ENCODE results near the gene ADAMTS20.

The ADAMTS20 gene

DNA sequence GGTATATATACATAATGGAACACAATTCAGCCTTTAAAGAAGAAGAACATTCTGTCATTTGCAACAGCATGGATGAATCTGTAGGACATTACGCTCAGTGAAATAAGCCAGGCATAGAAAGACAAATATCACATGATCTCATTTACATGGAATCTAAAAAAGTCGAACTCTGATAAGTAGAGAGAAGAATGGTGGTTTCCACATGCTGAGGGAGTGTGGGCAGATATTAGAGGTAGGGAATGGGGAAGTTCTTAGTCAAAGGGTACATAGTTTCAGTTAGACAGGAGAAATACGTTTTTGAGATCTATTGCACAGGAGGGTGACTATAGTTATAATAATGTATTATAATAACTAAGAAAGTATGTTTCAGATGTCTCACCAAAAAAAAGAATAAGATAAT lies 71.4 kb downstream of the ADAMTS20 start:
- no peak for DNase-seq (ENCODE audit: low spot score)

DNA sequence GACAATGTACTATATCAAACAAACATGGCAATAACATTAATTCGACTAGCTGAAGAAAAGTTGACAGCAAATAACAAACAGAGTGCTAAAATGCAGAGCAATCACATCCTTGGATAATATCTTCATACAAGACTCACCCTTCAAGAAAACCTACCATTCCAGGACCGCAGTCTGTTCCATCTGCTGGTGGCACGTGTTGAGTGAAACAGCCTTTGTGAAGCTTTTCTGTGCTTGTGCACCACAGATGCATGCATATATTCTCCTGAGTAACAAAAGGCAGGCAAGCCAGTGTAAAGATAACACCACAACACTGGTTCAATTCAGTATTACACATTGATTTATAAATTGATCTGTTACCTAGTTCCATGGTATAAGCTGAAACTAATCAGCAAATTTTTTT lies 89.3 kb downstream of the ADAMTS20 start:
- DNase-seq (ENCODE audit: low spot score) = no peak

DNA sequence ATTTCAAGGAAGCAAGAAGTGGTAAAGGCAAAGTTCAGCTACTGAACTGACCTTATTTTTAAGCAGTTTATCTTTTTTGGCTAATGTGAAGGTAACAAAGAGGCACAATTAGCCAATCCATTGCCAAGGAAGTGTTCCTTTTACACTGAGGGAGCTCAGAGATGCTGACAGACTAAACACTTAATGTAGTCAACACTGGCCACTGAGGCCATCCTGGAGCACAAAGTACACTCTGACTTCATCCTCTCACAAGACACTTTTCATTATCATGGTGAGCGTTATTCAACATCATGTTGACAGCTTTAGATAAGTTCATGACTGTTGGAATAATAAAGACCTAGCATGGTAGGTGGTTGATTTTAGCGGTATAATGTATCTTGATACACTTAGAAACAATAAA lies 89.9 kb downstream of the ADAMTS20 start:
- no peak for DNase-seq (ENCODE audit: low spot score)

DNA sequence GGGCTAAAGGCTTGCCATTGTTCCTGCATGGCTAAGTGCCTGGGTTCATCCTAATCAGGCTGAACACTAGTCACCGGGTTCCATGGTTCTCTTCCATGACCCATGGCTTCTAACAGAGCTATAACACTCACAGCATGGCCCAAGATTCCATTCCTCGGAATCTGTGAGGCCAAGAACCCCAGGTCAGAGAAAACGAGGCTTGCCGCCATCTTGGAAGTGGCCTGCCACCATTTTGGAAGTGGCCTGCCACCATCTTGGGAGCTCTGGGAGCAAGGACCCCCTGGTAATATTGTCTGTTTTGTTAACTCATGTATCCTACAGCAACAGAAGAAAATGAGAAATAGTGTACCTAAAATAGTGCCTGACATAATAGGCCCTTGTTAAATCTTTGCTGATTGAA lies 92.7 kb downstream of the ADAMTS20 start:
- no peak for DNase-seq (ENCODE audit: low spot score)

DNA sequence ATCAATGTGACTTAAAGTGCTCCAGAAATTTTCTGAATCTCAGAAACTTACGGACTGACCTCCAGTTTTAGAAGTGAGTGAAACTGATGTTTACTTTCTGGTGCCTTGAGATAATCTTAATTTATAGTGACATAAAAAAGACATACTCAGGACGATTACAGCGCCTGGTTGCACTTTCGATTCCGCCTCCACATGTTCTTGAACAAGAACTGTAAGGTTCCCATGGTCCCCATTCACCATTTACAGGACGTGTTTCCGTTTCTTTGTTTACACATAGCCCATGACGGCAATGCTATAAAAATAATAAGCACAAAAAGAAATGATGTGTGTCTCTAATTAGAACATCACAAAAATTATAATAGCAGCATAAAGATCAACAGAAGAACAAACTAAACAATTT lies 98.2 kb downstream of the ADAMTS20 start:
- no peak for DNase-seq (ENCODE audit: low spot score)

DNA sequence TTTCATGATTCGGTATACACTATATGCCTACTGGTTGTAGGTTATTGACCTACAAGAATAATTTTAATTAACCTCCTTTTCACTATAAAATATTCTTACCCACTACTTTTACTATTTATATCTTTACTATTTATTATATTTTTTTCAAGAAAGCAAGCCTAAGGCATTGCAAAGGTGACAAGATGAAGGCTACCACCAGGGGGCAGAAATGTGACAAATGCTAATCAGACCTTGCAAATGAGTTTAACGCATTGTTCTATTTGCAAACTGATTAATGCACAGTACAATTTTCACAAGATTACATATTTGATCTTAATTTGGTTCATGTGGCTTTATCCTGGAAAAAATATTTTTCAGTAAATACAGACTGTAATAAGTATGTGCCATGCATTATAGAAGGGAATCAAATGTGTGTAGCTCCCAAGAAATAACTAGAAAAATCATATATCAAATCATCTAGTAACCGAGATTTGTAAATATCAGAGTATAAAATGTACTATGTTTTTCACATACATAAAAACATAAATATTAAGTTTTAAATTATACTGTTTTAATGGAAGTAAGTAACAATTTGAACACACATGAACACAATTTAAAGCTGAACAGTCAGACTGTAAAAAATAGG lies 107.0 kb downstream of the ADAMTS20 start:
- DNase-seq (ENCODE audit: low spot score) = no peak

DNA sequence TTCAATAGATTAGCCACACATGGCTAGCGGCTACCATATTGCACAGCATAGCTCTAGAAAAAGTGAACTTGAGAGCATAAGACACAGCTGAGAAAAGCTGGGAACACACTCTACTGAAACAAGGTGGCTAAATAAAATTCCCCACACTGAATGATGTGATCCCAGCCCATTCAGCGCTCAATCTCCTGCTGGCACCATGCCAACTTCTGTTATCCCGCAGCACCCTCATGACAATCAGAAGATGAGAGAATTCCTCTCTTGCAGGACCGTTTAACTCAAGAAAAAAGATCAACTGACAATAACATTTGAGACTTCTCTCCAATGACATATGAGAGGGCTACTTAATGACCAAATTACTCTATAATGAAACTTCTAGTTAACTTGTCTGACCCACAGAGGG lies 115.4 kb downstream of the ADAMTS20 start:
- no peak for DNase-seq (ENCODE audit: low spot score)

DNA sequence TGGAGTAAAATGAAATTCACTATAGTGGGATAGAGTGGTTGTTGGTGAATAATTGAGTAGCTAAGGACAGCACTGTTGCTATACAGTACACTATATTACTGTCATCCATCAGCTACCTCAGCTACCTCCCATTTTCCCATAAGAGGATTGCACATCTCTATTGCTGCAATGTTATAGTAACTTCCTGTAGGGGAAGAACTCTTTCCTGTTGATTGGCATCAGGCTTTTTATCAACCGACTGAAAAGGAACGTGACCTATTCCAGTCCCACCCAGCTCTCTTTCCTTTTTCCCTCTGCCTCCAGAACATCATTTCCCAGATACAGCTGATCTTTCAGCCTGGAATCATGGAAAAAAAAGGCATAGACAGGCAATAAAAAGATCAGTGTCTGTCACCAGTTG lies 117.4 kb downstream of the ADAMTS20 start:
- no peak for DNase-seq (ENCODE audit: low spot score)

DNA sequence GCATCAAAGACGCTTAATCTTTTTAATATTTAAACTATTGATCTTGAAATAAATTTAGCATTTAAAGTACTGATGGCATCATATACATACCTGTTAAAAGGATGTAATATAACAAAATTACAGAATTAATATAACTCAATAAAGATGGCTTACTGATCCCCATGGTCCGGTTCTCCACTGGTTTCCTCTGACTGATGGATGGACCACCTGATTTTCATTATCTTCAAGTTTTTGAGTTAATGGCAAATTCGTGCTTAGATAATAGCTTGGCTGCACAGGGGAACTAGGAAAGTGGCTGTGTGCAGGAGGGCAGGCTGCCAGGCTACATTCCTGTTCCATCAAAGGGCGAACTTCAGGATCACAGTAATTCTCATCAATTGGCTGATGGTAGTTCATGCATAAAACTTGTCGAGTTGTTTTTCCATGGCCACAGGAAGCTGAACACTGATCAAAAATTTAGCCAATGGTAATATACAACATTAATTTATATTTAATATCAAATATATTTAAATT lies 123.9 kb downstream of the ADAMTS20 start:
- no peak for DNase-seq (ENCODE audit: low spot score)

DNA sequence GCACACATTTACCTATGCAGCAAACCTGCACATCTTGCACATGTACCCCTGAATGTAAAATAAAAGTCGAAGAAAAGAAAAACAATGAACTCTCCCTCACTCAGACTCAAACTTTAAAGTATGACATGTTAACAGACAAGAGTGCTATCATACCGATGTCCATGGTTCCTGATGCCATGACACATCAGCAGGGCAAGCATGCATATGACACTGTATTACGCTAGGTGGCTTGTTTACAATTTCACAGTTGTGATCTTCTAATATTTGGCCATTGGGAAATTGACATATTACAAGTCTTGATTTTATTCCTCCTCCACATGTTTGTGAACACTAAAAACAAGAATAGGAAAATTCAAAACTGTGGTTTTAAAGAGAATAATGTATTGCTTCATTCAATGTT lies 126.6 kb downstream of the ADAMTS20 start:
- DNase-seq (ENCODE audit: low spot score) = no peak

DNA sequence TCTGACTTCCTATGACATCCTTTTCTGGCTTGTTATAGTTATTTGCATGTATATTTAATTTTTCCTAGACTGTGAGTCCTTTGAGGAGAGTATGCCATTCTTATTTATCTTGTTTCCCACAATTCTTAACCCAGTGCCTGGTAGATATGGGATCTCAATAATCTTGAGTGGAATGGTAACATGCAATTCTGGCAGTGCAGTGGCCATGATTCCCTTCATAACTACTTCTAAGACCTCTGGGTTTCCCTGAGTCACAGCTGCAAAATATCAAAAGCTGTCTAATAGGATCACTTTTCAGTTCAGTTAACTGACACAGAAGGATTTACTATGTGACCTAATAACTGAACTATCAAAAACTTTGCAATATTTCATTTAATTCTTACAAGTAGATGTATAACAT lies 135.0 kb downstream of the ADAMTS20 start:
- DNase-seq (ENCODE audit: low spot score) = no peak

DNA sequence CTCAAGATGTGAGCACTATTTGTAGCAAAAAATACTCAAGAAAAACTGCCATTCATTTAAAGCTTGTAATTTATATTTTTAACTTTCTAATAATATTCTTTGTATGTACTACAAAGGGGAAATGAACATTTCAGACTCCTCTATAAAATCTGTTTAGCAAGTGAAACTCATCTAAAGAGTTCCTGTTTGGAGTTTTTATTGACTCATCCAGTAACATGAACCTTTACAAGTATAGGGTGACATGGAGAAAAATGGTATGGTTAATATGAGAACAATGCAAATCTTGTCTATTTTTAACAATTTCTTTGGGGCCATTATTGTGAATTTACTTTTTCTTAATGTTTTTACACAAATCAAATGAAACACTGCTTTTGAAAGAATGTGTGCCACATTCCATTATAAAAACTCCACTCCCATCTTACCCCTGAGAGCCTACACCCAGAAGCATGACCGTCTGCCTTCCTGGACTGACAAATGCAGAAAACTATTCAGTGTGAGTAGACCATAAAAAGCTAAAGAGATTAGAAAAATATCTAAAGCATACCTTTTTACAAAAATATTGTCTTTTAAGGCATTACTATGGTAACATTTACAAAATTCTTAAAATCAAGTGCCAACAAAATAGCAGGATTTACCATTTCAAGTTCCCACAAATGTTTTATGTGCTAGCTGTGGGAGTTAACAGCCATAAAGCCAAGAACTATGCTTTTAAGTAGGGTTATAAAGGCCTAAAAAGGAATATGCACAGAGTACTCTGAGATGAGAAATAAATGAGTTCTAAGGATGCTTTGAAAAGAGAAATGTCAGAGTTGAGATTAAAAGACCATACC lies 144.0 kb downstream of the ADAMTS20 start:
- peak; percentile 12 for DNase-seq (ENCODE audit: low spot score)

DNA sequence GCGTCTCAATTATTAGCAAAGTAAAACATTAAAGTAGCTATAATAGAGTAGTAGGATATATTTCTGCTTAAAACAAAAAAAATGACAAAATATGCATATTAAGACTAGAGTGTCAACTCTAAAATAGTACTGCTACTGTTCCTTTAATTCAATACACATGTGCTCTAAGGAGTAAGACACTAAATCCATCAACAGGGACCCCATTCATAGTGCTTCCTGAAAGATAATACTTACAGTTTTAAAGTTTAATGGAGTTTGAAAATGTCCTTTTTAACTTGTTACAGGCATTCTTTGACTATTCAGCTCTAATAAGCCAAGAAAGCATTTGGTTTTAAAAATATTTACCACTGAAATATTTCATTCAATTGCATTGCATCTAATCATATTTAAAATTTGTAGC lies 145.2 kb downstream of the ADAMTS20 start:
- DNase-seq (ENCODE audit: low spot score) = no peak

DNA sequence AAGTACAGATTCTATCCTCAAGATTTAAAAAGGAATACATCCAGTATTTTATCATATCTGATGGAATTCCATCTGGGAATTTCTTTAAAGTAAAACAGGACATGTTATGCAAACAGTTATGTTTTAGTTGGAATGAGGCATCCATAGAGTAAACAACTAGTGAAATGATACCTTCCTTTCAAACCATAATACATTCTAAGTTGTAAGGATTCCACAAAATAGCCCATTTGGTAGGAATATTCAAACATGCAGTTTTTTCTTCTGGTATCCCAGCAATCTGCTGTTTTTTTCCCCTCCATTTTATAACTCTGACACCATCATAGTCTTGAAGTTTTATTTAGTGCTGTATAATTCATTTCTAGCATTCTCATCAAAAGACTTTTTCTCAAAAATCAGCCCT lies 149.6 kb downstream of the ADAMTS20 start:
- DNase-seq (ENCODE audit: low spot score) = no peak

DNA sequence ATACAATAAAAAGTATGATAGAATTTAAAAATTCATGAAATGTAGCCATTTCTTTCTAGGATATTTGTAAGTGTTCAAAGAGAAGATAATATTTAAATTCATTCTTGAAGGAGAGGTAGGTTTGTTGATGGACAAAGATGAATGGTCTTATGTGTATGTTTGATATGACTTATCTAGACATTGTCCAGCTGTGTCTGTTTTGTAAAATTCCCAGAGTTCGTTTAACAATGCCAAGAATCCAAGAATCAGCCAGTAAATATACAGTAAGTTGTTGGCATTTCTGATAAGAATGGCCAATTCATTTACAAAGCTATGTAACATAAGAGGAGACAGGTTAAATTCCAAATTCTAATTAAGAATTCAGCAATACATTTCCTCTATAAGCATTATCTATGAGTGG lies 150.9 kb downstream of the ADAMTS20 start:
- DNase-seq (ENCODE audit: low spot score) = no peak

DNA sequence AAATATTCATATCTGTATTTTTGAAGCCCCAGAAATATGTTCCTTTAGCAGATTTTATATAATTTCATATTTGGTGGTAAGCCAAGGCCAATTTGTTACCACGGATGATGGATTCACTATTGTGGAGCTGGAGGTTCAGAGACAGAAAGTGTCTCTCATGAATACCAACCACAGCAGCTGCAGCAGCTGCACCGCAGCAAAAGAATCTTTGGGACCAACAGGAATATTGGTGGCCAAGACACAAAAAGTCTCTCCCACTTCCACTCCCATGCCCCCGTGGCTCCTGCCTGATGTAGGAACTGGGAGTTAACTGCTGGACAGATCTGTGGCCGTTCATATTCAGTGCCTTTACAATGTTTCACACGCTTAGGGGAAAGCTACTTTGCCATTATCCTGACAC lies 155.3 kb downstream of the ADAMTS20 start:
- DNase-seq (ENCODE audit: low spot score) = no peak

DNA sequence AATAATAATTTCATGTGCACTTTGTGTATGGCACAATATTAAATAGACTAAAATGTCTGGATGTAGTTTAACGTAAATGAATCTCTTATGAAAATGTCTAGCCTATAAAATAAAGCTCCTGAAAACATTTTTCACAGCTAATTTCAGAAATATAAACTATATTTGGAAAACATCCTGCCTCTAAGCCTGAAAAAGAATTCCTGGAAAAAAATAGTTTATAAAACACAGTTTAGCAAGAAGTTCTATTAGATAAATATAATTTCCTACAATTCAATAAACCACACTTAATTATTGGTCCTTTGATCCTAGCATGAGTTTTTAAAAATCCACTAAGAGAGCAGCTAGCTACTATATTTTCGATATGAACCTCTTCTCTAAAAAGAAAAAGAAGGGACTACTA lies 159.9 kb downstream of the ADAMTS20 start:
- DNase-seq (ENCODE audit: low spot score) = no peak

DNA sequence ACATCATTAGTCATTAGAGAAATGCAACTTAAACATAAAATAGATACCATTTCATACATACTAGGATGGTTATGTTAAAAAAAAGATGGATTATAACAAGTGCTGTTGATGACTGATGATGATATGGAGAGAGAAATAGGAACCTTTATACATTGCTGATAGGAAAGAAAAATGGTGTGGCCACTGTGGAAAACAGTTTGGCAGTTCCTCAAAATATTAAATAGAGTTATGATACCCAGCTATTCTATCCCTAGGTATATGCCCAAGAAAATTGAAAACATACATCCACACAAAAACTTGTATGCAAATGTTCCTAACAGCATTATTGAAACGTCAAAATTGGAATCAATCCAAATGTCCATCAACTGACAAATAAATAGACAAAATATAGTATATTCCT lies 170.1 kb downstream of the ADAMTS20 start:
- DNase-seq (ENCODE audit: low spot score) = no peak

DNA sequence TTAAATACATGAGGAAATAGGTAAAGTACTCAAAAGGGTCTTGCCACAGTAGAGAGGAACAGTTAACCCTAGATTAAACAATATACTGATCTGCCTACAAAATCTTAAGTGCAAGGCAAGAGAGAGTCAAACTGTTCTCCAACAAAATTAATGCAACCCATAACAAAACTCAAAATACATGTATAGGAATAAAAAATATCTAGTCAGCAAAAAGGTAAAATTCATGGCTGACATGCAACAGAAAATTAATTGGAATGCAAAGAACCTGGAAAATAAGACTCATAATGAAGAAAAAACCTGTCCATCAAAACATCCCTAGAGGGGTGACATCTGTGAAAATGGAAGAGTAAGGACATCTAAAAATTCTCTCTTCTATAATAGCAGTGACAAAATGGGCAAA lies 173.6 kb downstream of the ADAMTS20 start:
- DNase-seq (ENCODE audit: low spot score) = no peak

DNA sequence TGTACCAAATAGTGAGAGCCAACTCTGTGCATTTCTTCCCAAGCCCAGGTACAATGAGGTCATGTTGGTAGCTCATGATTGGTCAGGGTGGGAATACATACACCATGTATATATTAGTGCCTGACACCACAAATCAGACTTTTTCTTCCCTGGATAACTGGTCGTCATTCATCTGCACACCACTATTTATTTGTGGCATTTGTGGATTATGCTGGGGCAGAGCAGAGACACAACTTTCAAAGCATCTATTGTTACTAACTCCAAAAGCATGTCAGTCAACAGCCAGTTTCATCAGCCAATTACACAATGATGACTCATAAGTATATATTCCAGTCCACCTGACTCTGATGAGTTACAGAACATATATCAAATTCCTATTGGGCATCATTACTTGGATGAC lies 181.7 kb downstream of the ADAMTS20 start:
- no peak for DNase-seq (ENCODE audit: low spot score)

DNA sequence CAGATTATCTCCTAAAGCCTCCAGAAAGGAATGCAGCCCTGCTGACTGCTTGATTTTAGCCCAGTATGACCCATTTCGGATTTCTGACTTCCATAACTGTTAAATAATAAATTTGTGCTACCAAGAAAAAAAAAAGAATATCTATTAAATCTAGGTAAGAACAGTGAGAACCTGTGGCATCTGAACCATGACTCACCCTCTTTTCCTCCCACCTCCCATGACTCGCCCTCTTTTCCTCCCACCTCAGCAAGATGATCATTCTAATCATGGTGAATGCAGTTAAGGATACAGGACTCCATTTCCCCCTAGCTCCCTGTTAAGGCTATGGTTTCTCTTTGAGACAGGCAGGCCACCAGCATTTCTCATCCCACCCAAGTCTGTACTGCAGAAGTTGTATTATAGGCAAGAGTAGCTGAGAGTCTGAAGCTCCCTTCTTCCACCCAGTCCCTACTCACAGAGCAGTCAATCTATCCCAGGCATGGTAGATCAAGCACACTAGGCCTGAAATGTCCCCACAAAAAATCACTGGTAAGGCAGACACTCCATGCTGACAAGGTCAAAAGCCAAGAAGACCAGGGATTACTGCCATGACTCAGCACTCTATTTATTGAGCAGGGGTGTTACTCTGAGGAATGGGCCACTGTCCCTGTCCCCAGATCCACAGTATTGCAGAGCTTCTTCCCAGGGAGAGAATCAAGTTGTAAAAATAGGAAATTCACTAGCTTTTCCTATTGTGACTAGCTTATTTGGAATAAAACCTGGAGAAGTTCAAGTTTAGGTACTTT lies 188.9 kb downstream of the ADAMTS20 start:
- DNase-seq (ENCODE audit: low spot score) = no peak

DNA sequence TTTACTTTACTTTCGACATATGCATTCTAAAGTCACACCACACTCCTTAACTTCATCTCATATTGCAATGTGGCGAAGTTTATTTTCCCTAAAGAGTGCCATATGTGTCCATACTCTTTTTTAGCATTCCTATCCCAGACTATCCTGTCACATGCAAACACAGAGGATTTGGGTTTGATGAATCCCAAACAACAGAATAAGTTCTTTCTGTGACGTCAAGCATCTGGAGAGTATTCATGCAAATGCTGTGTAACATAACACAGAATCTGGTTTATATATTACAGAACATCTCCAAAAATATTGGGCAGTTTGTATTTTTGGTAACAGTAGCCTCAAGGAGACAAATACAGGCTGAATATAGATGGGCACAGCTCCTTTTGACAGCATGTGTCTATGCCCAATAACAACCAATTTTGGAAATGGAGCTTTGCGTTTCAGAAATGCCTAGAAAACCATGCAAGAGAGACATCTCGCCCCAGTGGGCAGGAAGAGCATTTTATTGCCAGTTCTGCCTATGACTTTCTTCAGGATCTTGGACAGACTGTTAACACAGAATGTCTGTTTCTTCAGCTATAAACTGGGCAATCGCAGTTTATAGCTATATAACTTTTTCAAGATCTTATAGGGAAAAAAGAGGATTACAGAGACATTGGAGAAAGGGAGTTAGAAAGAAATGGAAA lies 190.8 kb downstream of the ADAMTS20 start:
- no peak for DNase-seq (ENCODE audit: low spot score)
